Kidney (tissue), 14 donors: ENCODE data around the gene SCGB1D1. TPM values are rescaled to one million over a fixed set of nuclear protein-coding genes. Genes with fewer than 3 reads are reported as not detected.
"Not testable (repeated sequence)": the region's sequence is repeated elsewhere in the genome, so short reads cannot be mapped to it uniquely, and the experiment has no call there.

Experiments
- DNase-seq, 5 donors: peaks; one replicate each; pipeline ENCODE4 v3.0.0-alpha.2; 2013 to 2020
- FAIRE-seq: peaks from 2 replicates; lab custom pipeline; 2012; peaks lifted over from hg19 to GRCh38; lab: Jason Lieb, UNC
- H3K27ac ChIP-seq, 2 donors: one replicate each; pipeline ENCODE4 v1.7.0; 2013; ENCODE audit warnings: low read depth in 2 of 2, low read length in 2 of 2, inconsistent platforms in 1 of 2
- H3K27me3 ChIP-seq: one replicate; pipeline ENCODE4 v1.7.1; 2013; ENCODE audit warnings: low read length, inconsistent platforms; ENCODE audit not compliant: control insufficient read depth, insufficient read depth
- H3K36me3 ChIP-seq, 3 donors: one replicate each; pipeline versions ENCODE4 v1.7.0 to v1.7.1; 2013; ENCODE audit warnings: low read length in 3 of 3, control low read depth in 1 of 3, inconsistent platforms in 1 of 3; ENCODE audit not compliant: insufficient read depth in 3 of 3, control insufficient read depth in 2 of 3
- H3K4me1 ChIP-seq, 3 donors: one replicate each; pipeline versions ENCODE4 v1.7.0 to v1.7.1; 2013; ENCODE audit warnings: low read length in 3 of 3, inconsistent platforms in 1 of 3, low read depth in 1 of 3; ENCODE audit not compliant: control insufficient read depth in 2 of 3, insufficient read depth in 2 of 3
- H3K4me3 ChIP-seq, 3 donors: one replicate each; pipeline versions ENCODE4 v1.7.0 to v1.8.1; 2013; ENCODE audit warnings: low read length in 3 of 3, control low read depth in 1 of 3, inconsistent platforms in 1 of 3
- H3K9ac ChIP-seq, 3 donors: one replicate each; pipeline versions ENCODE4 v1.7.0 to v1.7.1; 2013; ENCODE audit warnings: low read length in 3 of 3, control low read depth in 1 of 3, inconsistent platforms in 1 of 3
- H3K9me3 ChIP-seq, 3 donors: one replicate each; pipeline versions ENCODE4 v1.7.0 to v1.7.1; 2013; ENCODE audit warnings: low read length in 3 of 3, control low read depth in 1 of 3, inconsistent platforms in 1 of 3; ENCODE audit not compliant: control insufficient read depth in 2 of 3, insufficient read depth in 1 of 3
- intact Hi-C: fragments of 100-400 bp; cut with DNase I; formaldehyde crosslinking; loops from one replicate; pipeline ENCODE4 v1.11.1; 2022
- polyA plus RNA-seq: library from polyadenylated mRNA; stranded (reverse); fragments of 350-450 nt; fragmentation: Illumina TruSeq; extraction: RNeasy Lipid Tissue Mini Kit (QIAGEN cat#74804); gene quantifications from one replicate; pipeline ENCODE4 v1.2.3, GENCODE V29; 2014; ENCODE audit warnings: low read depth, low replicate concordance; ENCODE audit not compliant: insufficient read depth
- total RNA-seq: library from RNA; stranded (reverse); fragmentation: NEBNext Ultra II Directional; extraction: Animal tissue kit (Norgen Biotek cat#: 25700); gene quantifications from one replicate; pipeline ENCODE4 v1.2.1, GENCODE V29; 2021
- TF ChIP-seq, protein P1 (sequence below): IDR thresholded peaks from 3 replicates; pipeline ENCODE4 v1.5.1; 2012; ENCODE audit warnings: mild to moderate bottlenecking, moderate library complexity, borderline replicate concordance; ENCODE audit not compliant: insufficient read depth; ENCODE audit errors: extremely low read depth
- donor health status: control.
- donor health status: control.
- donor health status: control.
- donor health status: control.
- donor health status: control.
- donor health status: DM: yes; HTN: yes; CAD: no.
- donor health status: Normal renal cell carcinoma (clear cell type).

The SCGB1D1 gene
- total and polyA plus RNA-seq, 2 donors from 2014 or later, result not detected

DNA sequence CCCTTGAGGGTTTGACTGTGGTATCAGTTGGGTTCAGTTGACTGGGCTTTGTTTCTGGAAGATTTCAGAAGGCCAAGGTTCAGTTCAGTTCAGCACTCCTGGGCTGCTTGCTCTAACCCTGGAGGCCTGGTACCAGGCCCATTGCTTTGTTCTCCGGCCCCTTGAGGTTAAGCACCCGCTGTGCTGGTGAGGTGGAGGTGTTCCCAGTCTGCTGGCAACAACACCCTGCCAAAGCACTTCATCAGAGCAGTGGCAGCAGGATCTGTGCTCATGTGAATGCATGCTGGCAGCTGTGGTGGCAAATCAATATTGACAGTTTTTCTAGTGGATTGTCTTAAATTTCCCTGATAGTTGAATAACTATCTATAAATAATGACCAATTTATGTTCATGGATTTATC is 3.8 kb upstream of the SCGB1D1 start:
- no peak overlapping the region for H3K4me3 ChIP-seq
- FAIRE-seq, result no peak
- no peaks in the 10 kb centered on the region for H3K9me3 ChIP-seq
- H3K27ac ChIP-seq, result no peak overlapping the region
- H3K9ac ChIP-seq, result no peak overlapping the region
- DNase-seq, result no peak
- no peaks in the 10 kb centered on the region for H3K27me3 ChIP-seq
- TF ChIP-seq, protein P1, sequence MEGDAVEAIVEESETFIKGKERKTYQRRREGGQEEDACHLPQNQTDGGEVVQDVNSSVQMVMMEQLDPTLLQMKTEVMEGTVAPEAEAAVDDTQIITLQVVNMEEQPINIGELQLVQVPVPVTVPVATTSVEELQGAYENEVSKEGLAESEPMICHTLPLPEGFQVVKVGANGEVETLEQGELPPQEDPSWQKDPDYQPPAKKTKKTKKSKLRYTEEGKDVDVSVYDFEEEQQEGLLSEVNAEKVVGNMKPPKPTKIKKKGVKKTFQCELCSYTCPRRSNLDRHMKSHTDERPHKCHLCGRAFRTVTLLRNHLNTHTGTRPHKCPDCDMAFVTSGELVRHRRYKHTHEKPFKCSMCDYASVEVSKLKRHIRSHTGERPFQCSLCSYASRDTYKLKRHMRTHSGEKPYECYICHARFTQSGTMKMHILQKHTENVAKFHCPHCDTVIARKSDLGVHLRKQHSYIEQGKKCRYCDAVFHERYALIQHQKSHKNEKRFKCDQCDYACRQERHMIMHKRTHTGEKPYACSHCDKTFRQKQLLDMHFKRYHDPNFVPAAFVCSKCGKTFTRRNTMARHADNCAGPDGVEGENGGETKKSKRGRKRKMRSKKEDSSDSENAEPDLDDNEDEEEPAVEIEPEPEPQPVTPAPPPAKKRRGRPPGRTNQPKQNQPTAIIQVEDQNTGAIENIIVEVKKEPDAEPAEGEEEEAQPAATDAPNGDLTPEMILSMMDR, result no peak
- H3K4me1 ChIP-seq, result no peaks in the 10 kb centered on the region
- intact Hi-C loops, result no loop called here
- H3K36me3 ChIP-seq, result no peaks in the 10 kb centered on the region

DNA sequence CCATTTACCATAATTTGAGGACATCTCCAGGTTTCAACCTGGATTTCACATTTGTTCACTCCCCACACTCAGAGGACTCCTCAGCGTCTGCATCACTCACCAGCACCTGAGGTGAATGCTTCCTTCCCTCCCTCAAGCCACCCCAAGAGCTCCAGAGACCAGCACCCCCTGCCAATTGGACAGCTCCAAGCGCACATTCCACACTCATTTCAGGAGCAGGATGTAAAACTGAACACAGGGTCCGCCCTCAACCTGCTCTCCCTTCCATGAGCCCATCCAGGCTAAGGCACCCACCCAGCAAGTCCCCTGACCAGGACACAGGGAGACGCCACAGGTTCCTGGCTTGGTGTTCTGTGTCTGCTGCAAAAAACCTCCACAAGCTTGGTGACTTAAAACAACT is 3.9 kb downstream of the SCGB1D1 start:
- no peak overlapping the region for H3K9ac ChIP-seq
- no peaks in the 10 kb centered on the region for H3K4me1 ChIP-seq
- FAIRE-seq (no peak), DNase-seq (peak in 4 of 5 donors; percentile 38 to 65 (median 52))
- intact Hi-C loops, result no loop called here
- H3K27ac ChIP-seq, result no peak overlapping the region
- H3K36me3 ChIP-seq, result no peaks in the 10 kb centered on the region
- H3K27me3 ChIP-seq, result no peaks in the 10 kb centered on the region
- no peaks in the 10 kb centered on the region for H3K9me3 ChIP-seq
- TF ChIP-seq, protein P1, result no peak
- H3K4me3 ChIP-seq, result no peak overlapping the region

DNA sequence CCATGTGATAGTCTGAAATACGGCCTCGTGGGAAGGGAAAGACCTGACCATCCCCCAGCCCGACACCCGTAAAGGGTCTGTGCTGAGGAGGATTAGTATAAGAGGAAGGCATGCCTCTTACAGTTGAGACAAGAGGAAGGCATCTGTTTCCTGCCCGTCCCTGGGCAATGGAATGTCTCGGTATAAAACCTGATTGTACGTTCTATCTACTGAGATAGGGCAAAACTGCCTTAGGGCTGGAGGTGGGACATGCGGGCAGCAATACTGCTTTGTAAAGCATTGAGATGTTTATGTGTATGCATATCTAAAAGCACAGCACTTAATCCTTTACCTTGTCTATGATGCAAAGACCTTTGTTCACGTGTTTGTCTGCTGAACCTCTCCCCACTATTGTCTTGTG is 5.0 kb downstream of the SCGB1D1 start:
- H3K27ac ChIP-seq, intact Hi-C loops, DNase-seq, H3K9ac ChIP-seq, H3K4me3 ChIP-seq, FAIRE-seq, H3K36me3 ChIP-seq, H3K4me1 ChIP-seq, H3K9me3 ChIP-seq, H3K27me3 ChIP-seq: not testable (repeated sequence)

DNA sequence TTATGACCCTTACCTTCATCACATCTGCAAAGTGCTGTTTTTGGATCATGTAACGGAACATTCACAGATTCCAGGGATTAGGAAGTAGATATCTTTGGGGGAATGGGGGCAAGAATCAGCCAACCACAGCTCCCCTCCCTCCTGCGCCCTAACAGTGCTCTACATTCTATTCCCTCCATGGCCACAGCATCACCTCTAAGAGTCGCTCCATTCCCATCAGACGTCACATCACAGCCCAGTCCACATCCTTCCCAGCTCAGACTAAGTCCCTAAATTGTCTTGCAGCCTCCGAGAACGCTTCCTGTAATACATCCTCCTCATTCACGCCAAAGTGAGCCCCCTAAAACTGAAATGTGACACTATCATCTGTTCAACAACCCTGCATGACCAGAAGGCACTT is 5.9 kb downstream of the SCGB1D1 start:
- no peaks in the 10 kb centered on the region for H3K36me3 ChIP-seq
- H3K27me3 ChIP-seq, result no peaks in the 10 kb centered on the region
- no peaks in the 10 kb centered on the region for H3K9me3 ChIP-seq
- no peaks in the 10 kb centered on the region for H3K4me1 ChIP-seq
- no peak for FAIRE-seq
- intact Hi-C loops, result no loop called here
- no peak for DNase-seq
- no peak overlapping the region for H3K27ac ChIP-seq
- H3K9ac ChIP-seq, result no peak overlapping the region
- TF ChIP-seq, protein P1, result no peak
- no peak overlapping the region for H3K4me3 ChIP-seq

DNA sequence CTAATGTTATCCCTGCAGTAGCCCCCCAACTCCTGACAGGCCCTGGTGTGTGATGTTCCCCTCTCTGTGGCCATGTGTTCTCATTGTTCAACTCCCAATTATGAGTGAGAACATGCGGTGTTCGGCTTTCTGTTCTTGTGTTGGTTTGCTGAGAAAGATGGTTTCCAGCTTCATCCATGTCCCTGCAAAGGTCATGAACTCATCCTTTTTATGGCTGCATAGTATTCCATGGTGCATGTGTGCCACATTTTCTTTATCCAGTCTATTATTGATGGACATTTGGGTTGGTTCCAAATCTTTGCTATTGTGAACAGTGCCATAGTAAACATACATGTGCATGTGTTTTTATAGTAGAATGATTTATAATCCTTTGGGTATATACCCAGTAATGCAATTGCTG is 7.4 kb downstream of the SCGB1D1 start:
- H3K4me3 ChIP-seq, H3K4me1 ChIP-seq, intact Hi-C loops, H3K27me3 ChIP-seq, H3K9me3 ChIP-seq, H3K9ac ChIP-seq, H3K27ac ChIP-seq, FAIRE-seq, H3K36me3 ChIP-seq, DNase-seq: not testable (repeated sequence)
